Calu3 (cell line): ENCODE data around the gene CGB3. TPM values are rescaled to one million over a fixed set of nuclear protein-coding genes. Genes with fewer than 3 reads are reported as not detected.
"Not testable (repeated sequence)": the region's sequence is repeated elsewhere in the genome, so short reads cannot be mapped to it uniquely, and the experiment has no call there.

Experiments
- BruUV-seq: library from RNA; stranded (reverse); fragments of 400-500 nt; replicated peaks from 2 replicates; lab custom pipeline; 2021; lab: Mats Ljungman, UMichigan
- CTCF ChIA-PET: fragments of 300-600 bp; sonication (Branson Sonifier 250); formaldehyde crosslinking; loops from one replicate; lab custom pipeline; 2022; ENCODE audit warnings: antibody characterized with exemption; lab: Charles Lee
- DNase-seq: peaks from one replicate; pipeline ENCODE4 v3.0.0; 2022
- H3K27ac Mint-ChIP-seq: one replicate; pipeline ENCODE4 v1.8.0; 2022; ENCODE audit warnings: mixed read lengths; ENCODE audit not compliant: unreplicated experiment
- H3K27me3 Mint-ChIP-seq: one replicate; pipeline ENCODE4 v1.8.0; 2022; ENCODE audit warnings: mixed read lengths; ENCODE audit not compliant: unreplicated experiment
- H3K36me3 Mint-ChIP-seq: one replicate; pipeline ENCODE4 v1.8.0; 2022; ENCODE audit warnings: mild to moderate bottlenecking, moderate library complexity, mixed read lengths; ENCODE audit not compliant: insufficient read depth, unreplicated experiment
- H3K4me1 Mint-ChIP-seq: one replicate; pipeline ENCODE4 v1.8.0; 2022; ENCODE audit warnings: mild to moderate bottlenecking, low read depth, mixed read lengths; ENCODE audit not compliant: unreplicated experiment
- H3K4me3 Mint-ChIP-seq: one replicate; pipeline ENCODE4 v1.8.0; 2022; ENCODE audit warnings: mild to moderate bottlenecking, low read depth, moderate library complexity, mixed read lengths; ENCODE audit not compliant: unreplicated experiment
- H3K9me3 Mint-ChIP-seq: one replicate; pipeline ENCODE4 v1.8.0; 2022; ENCODE audit warnings: low read depth, mixed read lengths; ENCODE audit not compliant: unreplicated experiment
- intact Hi-C: fragments of 100-400 bp; cut with micrococcal nuclease; formaldehyde crosslinking; loops from one replicate; pipeline ENCODE4 v1.10.0; 2022; ENCODE audit not compliant: unreplicated experiment
- total RNA-seq: library from RNA; stranded (reverse); gene quantifications from 2 replicates; pipeline ENCODE4 v1.2.3, GENCODE V29; 2022
- TF ChIP-seq, protein P1 (sequence below): fragments of 200-600 bp; IDR thresholded peaks from one replicate; pipeline ENCODE4 v1.8.0; 2022; ENCODE audit warnings: antibody characterized with exemption; ENCODE audit not compliant: unreplicated experiment

The CGB3 gene
- total RNA-seq, 1 experiment from 2014 or later, result 1.1 TPM

- CTCF ChIA-PET, result no interaction called here
- Mint-ChIP-seq H3K27ac (no peak overlapping the region), H3K4me1 (peaks cover 30% of the 10 kb centered on the region), H3K4me3 (no peak overlapping the region), H3K36me3 (peaks cover 30% of the 10 kb centered on the region), H3K27me3 (peaks cover 37% of the 10 kb centered on the region), H3K9me3 (no peaks in the 10 kb centered on the region)
- no peak for DNase-seq
- TF ChIP-seq, protein P1, sequence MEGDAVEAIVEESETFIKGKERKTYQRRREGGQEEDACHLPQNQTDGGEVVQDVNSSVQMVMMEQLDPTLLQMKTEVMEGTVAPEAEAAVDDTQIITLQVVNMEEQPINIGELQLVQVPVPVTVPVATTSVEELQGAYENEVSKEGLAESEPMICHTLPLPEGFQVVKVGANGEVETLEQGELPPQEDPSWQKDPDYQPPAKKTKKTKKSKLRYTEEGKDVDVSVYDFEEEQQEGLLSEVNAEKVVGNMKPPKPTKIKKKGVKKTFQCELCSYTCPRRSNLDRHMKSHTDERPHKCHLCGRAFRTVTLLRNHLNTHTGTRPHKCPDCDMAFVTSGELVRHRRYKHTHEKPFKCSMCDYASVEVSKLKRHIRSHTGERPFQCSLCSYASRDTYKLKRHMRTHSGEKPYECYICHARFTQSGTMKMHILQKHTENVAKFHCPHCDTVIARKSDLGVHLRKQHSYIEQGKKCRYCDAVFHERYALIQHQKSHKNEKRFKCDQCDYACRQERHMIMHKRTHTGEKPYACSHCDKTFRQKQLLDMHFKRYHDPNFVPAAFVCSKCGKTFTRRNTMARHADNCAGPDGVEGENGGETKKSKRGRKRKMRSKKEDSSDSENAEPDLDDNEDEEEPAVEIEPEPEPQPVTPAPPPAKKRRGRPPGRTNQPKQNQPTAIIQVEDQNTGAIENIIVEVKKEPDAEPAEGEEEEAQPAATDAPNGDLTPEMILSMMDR, result no peak
- intact Hi-C loops, result no loop called here
- no TSS peak for BruUV-seq
These were observed 2.0 kb downstream of the CGB3 start for GRCh38 chr19:49022116-49022515.

DNA sequence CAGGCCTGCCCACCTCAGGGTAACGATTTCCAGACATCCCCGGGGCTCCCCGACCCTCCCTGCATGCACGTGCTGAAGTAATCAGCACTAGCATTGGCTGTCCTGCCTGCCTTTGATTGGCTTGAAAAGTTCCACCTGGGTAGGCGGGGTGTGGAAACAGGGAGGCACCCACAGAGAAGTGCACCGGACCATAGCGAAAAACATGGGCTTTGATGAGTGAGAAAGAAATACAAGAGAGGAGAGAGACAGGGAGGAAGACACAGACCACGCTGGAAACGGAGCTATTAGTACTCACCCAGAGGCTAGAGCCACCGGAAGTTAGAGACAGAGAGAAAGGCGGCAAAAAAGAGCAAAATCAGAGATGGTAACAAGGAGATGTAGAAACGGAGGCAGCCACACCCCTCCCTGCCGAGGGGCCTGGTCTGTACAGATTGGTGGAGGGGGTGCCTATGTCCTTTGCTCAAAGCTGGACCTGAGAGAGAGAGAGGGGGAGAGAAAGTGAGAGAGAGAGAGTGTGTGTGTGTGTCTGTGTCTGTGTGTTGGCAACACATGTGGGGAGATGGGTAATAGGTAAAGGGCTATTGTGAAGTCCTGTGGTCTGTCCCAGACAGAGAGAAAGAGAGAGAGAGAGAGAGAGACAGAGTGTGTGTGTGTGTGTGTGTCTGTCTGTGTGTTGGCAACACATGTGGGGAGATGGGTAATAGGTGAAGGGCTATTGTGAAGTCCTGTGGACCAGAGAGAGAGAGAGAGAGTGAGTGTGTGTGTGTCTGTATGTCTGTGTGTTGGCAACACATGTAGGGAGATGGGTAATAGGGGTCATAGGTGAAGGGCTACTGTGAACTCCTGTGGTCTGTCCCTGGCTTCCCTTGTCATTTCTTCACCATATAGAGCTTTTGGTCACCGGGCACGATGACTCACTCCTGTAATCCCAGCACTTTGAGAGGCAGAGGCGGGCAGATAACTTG lies 2.9 kb downstream of the CGB3 start:
- Mint-ChIP-seq H3K9me3 (no peaks in the 10 kb centered on the region), H3K4me3 (no peak overlapping the region), H3K36me3 (peaks cover 38% of the 10 kb centered on the region), H3K27ac (no peak overlapping the region), H3K4me1 (peaks cover 30% of the 10 kb centered on the region), H3K27me3 (peaks cover 37% of the 10 kb centered on the region)
- BruUV-seq, result no TSS peak
- CTCF ChIA-PET, result interaction anchor here (0.8 kb wide), 1 partner anchor 589 kb away, joined by 7 read pairs; no protein-coding TSS in a partner anchor
- no peak for DNase-seq
- TF ChIP-seq, protein P1, result no peak
- intact Hi-C loops, result no loop called here

DNA sequence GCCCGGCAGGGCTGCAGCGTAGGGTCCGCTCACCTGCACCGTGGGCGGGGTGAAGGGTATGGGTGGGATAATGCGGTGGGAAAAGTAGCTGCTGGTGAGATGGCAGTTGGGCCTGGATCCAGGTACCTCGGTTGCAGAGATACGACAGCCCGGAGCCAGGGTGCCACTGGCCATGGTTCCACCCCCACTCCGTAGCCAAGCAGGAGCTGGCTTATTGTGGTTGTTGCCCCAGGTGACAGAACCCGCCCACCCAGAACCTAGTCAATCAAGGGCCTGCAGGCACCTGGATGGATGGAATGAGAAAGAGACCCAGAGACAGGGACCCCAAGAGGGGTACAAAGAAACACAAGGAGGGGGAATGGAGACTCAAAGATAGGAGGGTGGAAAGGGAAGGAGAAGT lies 3.8 kb downstream of the CGB3 start:
- CTCF ChIA-PET, result interaction anchor here (1.7 kb wide), 1 partner anchor 36 kb away, joined by 7 read pairs; no protein-coding TSS in a partner anchor
- peak overlapping the region; percentile 62 for H3K4me3 Mint-ChIP-seq
- no peak for DNase-seq
- peaks cover 30% of the 10 kb centered on the region for H3K4me1 Mint-ChIP-seq
- peaks cover 28% of the 10 kb centered on the region for H3K27me3 Mint-ChIP-seq
- H3K36me3 Mint-ChIP-seq, result peaks cover 46% of the 10 kb centered on the region
- no TSS peak for BruUV-seq
- H3K27ac Mint-ChIP-seq, result no peak overlapping the region
- intact Hi-C loops, result no loop called here
- H3K9me3 Mint-ChIP-seq, result no peaks in the 10 kb centered on the region
- TF ChIP-seq, protein P1, result no peak

GRCh38 chr19:49019242-49019932 lies 4.7 kb downstream of the CGB3 start:
- Mint-ChIP-seq H3K27me3 (peaks cover 26% of the 10 kb centered on the region), H3K4me1 (peaks cover 30% of the 10 kb centered on the region), H3K36me3 (peaks cover 55% of the 10 kb centered on the region), H3K27ac (peak overlapping the region; percentile 6), H3K4me3 (peak overlapping the region; percentile 62), H3K9me3 (no peaks in the 10 kb centered on the region)
- peak; percentile 88 for DNase-seq
- CTCF ChIA-PET, result interaction anchor here (0.7 to 2.5 kb wide), 6 partner anchors 9 to 54 kb away, joined by 3 to 13 read pairs (median 8); partner anchors contain the start of genes CGB7, GYS1 and RUVBL2
- intact Hi-C loops, result no loop called here
- TF ChIP-seq, protein P1, result peak; percentile 24
- BruUV-seq, result no TSS peak

GRCh38 chr19:49018388-49019241 lies 5.5 kb downstream of the CGB3 start:
- peaks cover 30% of the 10 kb centered on the region for H3K4me1 Mint-ChIP-seq
- H3K36me3 Mint-ChIP-seq, result peaks cover 63% of the 10 kb centered on the region
- intact Hi-C loops, H3K9me3 Mint-ChIP-seq, DNase-seq: not testable (repeated sequence)
- H3K4me3 Mint-ChIP-seq, result peak overlapping the region; percentile 62
- H3K27ac Mint-ChIP-seq, result peak overlapping the region; percentile 6
- H3K27me3 Mint-ChIP-seq, result peaks cover 26% of the 10 kb centered on the region
- CTCF ChIA-PET, result interaction anchor here (0.6 to 2.5 kb wide), 7 partner anchors 19 to 55 kb away, joined by 3 to 13 read pairs (median 7); partner anchors contain the start of genes CGB7, GYS1 and RUVBL2
- BruUV-seq, result TSS peak; percentile 27
